NT2/D1 (cell line): ENCODE results near the gene LTB4R.

ENCODE experiments used
- SUZ12 ChIP-seq: IDR thresholded peaks from 2 replicates; pipeline ENCODE4 v1.6.1; 2011; ENCODE audit not compliant: insufficient read length, insufficient read depth; ENCODE audit errors: extremely low read depth
- YY1 ChIP-seq: IDR thresholded peaks from 2 replicates; pipeline ENCODE4 v1.6.1; 2011; ENCODE audit not compliant: insufficient read length, insufficient read depth
- ZNF274 ChIP-seq: IDR thresholded peaks from 2 replicates; pipeline ENCODE4 v1.6.1; 2011; ENCODE audit warnings: mild to moderate bottlenecking, low read depth, low read length

GRCh38 chr14:24312736-24313507 lies 1.6 kb downstream of the LTB4R start:
- TF ChIP-seq YY1, result no peak
- TF ChIP-seq SUZ12, result no peak
- TF ChIP-seq ZNF274, result no peak
